Bronchial epithelial cell (primary cell): Measurements from ENCODE around the gene DPF1. TPM values are rescaled to one million over a fixed set of nuclear protein-coding genes. Genes with fewer than 3 reads are reported as not detected.
"Not testable (repeated sequence)": the region's sequence is repeated elsewhere in the genome, so short reads cannot be mapped to it uniquely, and the experiment has no call there.

Source experiments
- DNase-seq: peaks from one replicate; pipeline ENCODE4 v3.0.0-alpha.2; 2010; ENCODE audit warnings: low read depth
- FAIRE-seq: peaks from 2 replicates; lab custom pipeline; 2011; peaks lifted over from hg19 to GRCh38; lab: Jason Lieb, UNC
- H3K27me3 ChIP-seq: 2 replicates; pipeline ENCODE4 v1.5.1; 2011; ENCODE audit warnings: low read length; ENCODE audit not compliant: control insufficient read depth, insufficient read depth
- H3K36me3 ChIP-seq: 2 replicates; pipeline ENCODE4 v1.5.1; 2011; ENCODE audit warnings: low read length; ENCODE audit not compliant: control insufficient read depth, insufficient read depth
- H3K4me3 ChIP-seq: 2 replicates; pipeline ENCODE4 v1.5.1; 2011; ENCODE audit warnings: mild to moderate bottlenecking, low read depth, low read length, control low read depth
- total RNA-seq: library from RNA; depleted of rRNA; stranded (reverse); fragments of >200 nt; gene quantifications from 2 replicates; pipeline ENCODE4 v1.2.1, GENCODE V29; 2014
- TF ChIP-seq, protein P1 (sequence below): IDR thresholded peaks from 2 replicates; pipeline ENCODE4 v1.5.1; 2011; ENCODE audit warnings: mild to moderate bottlenecking, moderate library complexity, low read length, control low read depth, inconsistent platforms; ENCODE audit not compliant: insufficient read depth, severe bottlenecking

Gene DPF1
- total RNA-seq, 1 donor from 2014 or later: not detected

DNA sequence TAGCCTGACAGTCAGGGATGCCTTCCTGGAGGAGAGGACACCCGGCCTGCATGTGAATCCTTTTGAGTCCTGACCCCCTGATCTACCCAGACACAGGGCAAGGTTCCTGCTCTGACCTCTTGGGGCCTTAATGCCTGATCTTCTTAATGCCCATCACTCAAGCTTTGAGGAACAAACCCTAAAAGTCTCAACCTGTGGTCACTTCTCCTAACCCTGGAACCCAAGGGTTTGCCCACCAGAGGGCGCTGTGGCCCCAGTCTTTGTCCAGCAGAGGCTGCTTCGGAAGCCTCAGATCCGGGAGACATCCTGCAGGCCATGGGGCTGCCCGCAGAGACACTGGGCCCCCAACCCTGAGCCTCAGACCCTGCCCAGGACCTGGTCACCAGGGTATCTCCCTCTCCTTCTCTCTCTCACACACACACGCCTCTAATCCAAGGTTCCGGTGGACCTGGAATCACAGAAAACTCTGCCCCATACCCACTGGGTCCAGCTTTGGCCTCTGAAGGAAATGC lies 9.8 kb upstream of the DPF1 start:
- no peaks in the 10 kb centered on the region for H3K36me3 ChIP-seq
- TF ChIP-seq, protein P1, sequence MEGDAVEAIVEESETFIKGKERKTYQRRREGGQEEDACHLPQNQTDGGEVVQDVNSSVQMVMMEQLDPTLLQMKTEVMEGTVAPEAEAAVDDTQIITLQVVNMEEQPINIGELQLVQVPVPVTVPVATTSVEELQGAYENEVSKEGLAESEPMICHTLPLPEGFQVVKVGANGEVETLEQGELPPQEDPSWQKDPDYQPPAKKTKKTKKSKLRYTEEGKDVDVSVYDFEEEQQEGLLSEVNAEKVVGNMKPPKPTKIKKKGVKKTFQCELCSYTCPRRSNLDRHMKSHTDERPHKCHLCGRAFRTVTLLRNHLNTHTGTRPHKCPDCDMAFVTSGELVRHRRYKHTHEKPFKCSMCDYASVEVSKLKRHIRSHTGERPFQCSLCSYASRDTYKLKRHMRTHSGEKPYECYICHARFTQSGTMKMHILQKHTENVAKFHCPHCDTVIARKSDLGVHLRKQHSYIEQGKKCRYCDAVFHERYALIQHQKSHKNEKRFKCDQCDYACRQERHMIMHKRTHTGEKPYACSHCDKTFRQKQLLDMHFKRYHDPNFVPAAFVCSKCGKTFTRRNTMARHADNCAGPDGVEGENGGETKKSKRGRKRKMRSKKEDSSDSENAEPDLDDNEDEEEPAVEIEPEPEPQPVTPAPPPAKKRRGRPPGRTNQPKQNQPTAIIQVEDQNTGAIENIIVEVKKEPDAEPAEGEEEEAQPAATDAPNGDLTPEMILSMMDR: peak; percentile 85
- no peak overlapping the region for H3K4me3 ChIP-seq
- H3K27me3 ChIP-seq: peaks cover 2% of the 10 kb centered on the region
- FAIRE-seq: no peak
- peak; percentile 47 for DNase-seq

DNA sequence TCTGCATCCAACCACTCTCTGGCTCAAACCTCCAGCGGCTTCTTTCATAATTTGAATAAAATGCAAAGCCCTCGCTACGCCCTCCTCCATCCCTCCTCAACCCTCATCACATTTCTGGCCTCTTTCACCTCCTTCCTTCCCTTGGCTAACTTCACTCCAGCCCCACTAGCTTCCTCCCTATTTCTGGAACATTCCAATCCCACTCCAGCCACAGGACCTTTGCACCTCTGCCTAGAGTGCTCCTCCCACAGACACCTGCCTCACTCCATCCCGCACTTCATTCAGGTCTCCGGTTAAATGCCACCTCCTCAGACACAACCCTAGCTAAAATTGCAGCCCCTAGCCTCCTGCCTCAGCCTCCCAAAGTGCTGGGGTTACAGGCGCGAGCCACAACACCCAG lies 7.9 kb upstream of the DPF1 start:
- no peak for FAIRE-seq
- DNase-seq: no peak

DNA sequence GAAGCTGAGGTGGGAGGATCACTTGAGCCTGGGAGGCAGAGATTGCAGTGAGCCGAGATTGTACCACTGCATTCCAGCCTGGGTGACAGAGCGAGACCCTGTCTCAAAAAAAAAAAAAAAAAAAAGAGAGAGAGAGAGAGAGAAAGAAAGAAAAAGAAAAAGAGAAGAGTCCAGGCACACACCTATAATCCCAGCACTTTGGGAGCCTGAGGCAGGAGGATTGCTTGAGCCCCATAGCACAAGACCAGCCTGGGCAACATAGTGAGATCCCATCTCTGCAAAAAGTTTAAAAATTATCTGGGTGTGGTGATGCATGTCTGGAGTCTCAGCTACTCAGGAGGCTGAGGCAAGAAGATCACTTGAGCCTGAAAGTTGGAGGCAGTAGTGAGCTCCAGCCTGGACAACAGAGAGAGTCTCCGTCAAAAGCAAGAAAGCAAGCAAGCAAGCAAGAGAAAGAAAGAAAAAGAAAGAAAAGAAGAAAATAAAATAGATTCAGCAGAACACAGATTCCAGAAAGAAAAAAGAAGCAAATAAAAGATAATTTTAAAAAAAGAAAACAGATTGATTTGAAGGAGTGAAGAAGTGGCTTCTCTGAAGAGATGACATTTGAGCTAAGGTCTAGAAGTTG lies 6.6 kb upstream of the DPF1 start:
- H3K27me3 ChIP-seq, H3K4me3 ChIP-seq, H3K36me3 ChIP-seq, DNase-seq, FAIRE-seq: not testable (repeated sequence)

More for the DNA sequence above, 7.9 kb upstream of the DPF1 start:
- no peak overlapping the region for H3K4me3 ChIP-seq
- H3K36me3 ChIP-seq: no peaks in the 10 kb centered on the region
- TF ChIP-seq, protein P1: no peak
- H3K27me3 ChIP-seq: peaks cover 3% of the 10 kb centered on the region

DNA sequence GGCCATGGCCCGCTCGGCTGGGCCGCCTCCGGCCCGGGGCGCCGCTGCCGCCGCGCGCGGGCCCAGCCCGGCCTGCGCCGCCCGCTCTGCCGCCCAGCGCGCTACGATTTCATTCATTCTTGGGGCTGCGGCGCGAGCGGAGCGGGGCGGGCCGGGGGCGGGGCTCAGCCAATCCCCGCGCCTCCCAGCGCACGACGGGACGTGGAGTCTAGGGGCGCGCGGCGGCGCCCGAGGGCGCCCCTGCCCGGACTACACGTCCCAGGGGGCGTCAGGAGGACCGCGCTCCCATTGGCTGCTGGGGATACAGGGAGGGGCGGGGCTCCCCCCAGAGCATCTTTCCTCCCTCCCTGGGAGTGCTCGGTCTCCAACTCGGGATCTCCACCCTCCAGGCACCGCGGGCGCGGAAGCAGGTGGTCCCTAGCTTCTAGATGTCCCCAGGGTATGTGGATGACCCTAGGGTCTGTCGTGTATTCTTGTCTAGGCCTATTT lies 5.6 kb upstream of the DPF1 start:
- no peak overlapping the region for H3K4me3 ChIP-seq
- no peaks in the 10 kb centered on the region for H3K36me3 ChIP-seq
- DNase-seq: peak; percentile 43
- FAIRE-seq: no peak
- peaks cover 3% of the 10 kb centered on the region for H3K27me3 ChIP-seq
- TF ChIP-seq, protein P1: no peak

DNA sequence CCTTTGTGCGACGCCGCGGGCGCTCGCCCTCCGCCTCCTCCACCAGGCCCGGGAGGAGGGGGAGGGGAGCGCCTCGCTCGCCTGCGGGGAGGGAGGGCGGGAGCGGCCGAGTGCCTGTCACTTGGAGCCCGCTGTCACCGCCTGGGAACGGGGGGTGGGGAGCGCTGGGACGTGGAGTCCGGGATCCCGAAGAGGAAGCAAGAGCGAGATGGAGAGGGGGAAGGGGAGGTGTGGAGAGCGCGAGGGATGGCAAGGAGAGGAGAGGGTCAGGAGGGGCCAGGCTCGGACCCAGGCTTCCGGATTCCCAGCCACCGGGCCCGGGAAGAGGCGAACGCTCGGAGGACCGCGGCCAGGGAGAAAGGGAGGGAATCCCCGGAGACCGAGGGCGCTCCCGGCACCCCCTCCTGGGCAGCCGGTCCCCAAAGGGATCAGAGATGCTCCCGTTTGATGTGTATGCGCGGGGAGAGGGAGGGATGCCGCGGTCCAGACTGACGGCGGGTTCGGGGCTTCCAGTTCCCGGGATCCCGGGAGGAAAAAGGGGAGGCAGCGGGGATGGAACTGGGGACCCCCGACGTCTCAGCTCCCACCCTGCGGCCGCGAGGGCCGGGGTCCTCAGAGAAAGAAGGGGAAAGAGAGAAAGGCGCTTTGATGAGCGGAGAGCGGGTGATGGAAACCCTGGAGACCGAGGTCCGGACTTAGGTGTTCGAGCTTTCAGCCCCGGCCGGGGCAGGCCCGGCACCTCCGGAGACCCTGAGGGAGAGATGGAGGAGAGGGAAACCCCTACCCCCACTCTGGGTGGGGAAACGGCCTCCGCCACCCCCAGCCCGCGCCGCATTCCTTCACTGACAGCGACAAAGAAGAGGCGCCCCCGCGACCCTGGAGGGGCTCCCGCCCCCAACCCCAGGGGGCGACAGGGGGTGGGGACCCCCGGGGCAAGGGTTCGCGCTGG lies 4.7 kb upstream of the DPF1 start:
- Histone ChIP-seq H3K36me3 (no peaks in the 10 kb centered on the region), H3K27me3 (peaks cover 3% of the 10 kb centered on the region), H3K4me3 (no peak overlapping the region)
- TF ChIP-seq, protein P1: no peak
- DNase-seq (no peak), FAIRE-seq (no peak)

DNA sequence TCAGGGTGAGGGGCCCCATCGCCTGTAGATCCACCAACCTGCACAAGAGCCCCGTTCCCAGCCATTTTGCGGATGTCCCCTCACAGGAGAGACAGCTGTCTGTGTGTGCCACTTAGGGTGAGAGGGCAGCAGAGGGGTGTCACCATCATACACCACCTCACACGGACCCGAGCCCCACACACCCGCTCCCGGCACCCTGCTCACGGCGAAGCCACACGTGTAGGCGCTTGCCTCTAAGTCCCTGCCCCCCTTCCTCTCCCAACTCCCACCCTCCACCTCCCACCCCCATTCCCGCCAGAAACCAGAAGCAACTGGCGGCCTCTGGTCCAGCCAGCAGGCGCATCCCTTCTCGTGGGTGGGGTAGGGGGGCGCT lies 4.0 kb upstream of the DPF1 start:
- FAIRE-seq (no peak), DNase-seq (no peak)
- Histone ChIP-seq H3K36me3 (no peaks in the 10 kb centered on the region), H3K4me3 (no peak overlapping the region), H3K27me3 (peaks cover 3% of the 10 kb centered on the region)
- TF ChIP-seq, protein P1: no peak
